ENCODE data around the gene QDPR.

DNA sequence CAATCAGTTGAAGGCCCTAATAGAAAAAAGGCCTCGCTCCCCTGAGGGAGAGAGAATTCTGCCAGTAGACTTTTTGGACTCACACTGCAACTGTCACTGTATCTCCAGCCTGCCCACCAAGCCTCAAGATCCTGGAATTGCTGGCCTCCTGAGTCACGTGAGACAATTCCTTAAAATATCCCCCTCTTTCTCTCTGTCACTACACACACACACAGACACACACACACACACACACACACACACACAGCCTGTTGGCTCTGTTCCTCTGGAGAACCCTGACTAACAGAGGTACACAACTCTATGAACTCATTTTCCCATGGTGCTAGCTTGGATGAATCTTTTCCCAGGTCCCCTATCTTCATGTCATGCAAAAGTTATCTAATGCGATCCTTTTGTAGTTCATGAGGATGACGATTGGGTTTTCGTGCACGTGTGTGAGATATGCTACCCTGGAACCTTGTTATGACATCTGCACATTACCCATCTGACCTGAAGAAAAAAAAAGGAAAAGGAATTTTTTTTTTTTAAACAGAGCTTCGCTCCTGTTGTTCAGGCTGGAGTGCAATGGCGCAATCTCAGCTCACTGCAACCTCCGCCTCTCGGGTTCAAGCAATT, 16.8 kb upstream of the QDPR start:
- TF ChIP-seq, protein P1, sequence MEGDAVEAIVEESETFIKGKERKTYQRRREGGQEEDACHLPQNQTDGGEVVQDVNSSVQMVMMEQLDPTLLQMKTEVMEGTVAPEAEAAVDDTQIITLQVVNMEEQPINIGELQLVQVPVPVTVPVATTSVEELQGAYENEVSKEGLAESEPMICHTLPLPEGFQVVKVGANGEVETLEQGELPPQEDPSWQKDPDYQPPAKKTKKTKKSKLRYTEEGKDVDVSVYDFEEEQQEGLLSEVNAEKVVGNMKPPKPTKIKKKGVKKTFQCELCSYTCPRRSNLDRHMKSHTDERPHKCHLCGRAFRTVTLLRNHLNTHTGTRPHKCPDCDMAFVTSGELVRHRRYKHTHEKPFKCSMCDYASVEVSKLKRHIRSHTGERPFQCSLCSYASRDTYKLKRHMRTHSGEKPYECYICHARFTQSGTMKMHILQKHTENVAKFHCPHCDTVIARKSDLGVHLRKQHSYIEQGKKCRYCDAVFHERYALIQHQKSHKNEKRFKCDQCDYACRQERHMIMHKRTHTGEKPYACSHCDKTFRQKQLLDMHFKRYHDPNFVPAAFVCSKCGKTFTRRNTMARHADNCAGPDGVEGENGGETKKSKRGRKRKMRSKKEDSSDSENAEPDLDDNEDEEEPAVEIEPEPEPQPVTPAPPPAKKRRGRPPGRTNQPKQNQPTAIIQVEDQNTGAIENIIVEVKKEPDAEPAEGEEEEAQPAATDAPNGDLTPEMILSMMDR (IDR thresholded peaks at IDR 0.05 in 2 of 3, conservative IDR thresholded peaks at IDR 0.05 in 1 of 3; ENCODE audit: borderline replicate concordance in 1 of 3, insufficient read depth in 1 of 3, low read depth in 2 of 3, low read length in 2 of 3) = no peak
- no peak for TF ChIP-seq CBX3 (IDR thresholded peaks at IDR 0.05; ENCODE audit: low read depth)
- no peak for TF ChIP-seq RAD21 (IDR thresholded peaks at IDR 0.05; ENCODE audit: low read depth)
- TF ChIP-seq POLR2AphosphoS5 (IDR thresholded peaks at IDR 0.05; ENCODE audit: low read depth, low read length) = no peak
- TF ChIP-seq POLR2A (IDR thresholded peaks at IDR 0.05; ENCODE audit: borderline replicate concordance, extremely low read depth, insufficient read depth, insufficient read length) = no peak
